Peyer's patch (tissue), 4 donors: ENCODE data around the gene LIF. TPM values are rescaled to one million over a fixed set of nuclear protein-coding genes. Genes with fewer than 3 reads are reported as not detected.
A peak's percentile ranks its signal among the peaks of the same experiment; 100 is the strongest.

Source experiments
- DNase-seq, 3 donors: peaks; one replicate each; pipeline ENCODE4 v3.0.0-alpha.2; 2017 to 2019
- H3K27ac ChIP-seq, 4 donors: fragments of 200-600 bp; sonication (generic); one replicate each; pipeline ENCODE4 v1.5.1; 2016 to 2019
- H3K27me3 ChIP-seq, 2 donors: fragments of 200-600 bp; sonication (generic); one replicate each; pipeline ENCODE4 v1.5.1; 2019
- H3K36me3 ChIP-seq, 3 donors: fragments of 200-600 bp; sonication (generic); one replicate each; pipeline ENCODE4 v1.5.1; 2016 to 2019
- H3K4me1 ChIP-seq, 4 donors: fragments of 200-600 bp; sonication (generic); one replicate each; pipeline ENCODE4 v1.5.1; 2016 to 2019
- H3K4me3 ChIP-seq, 4 donors: fragments of 200-600 bp; sonication (generic); 1 replicate in 3 of 4; 2 replicates in 1 of 4; pipeline ENCODE4 v1.5.1; 2016 to 2019; ENCODE audit warnings: mild to moderate bottlenecking in 1 of 4
- H3K9me3 ChIP-seq, 4 donors: fragments of 200-600 bp; sonication (generic); one replicate each; pipeline ENCODE4 v1.5.1; 2016 to 2019; ENCODE audit warnings: mild to moderate bottlenecking in 1 of 4
- POLR2A ChIP-seq, 2 donors: fragments of 450-650 bp; IDR thresholded peaks; one replicate each; pipeline ENCODE4 v1.5.1; 2017; ENCODE audit warnings: antibody characterized with exemption in 2 of 2, mild to moderate bottlenecking in 2 of 2, moderate library complexity in 2 of 2
- total RNA-seq, 4 donors: library from RNA; depleted of rRNA; stranded (reverse); fragments of >200 nt; gene quantifications; one replicate each; pipeline ENCODE4 v1.1.0, GENCODE V29; 2016
- TF ChIP-seq, protein P1 (sequence below), 6 experiments: fragments of 450-650 bp in 4 of 6; fragments of 200-600 bp in 2 of 6; sonication (generic) in 1 of 6; IDR thresholded peaks; one replicate each; pipeline ENCODE4 v1.5.1; 2017 to 2019; ENCODE audit warnings: antibody characterized with exemption in 6 of 6, mild to moderate bottlenecking in 3 of 6, moderate library complexity in 1 of 6

The LIF gene
- total RNA-seq: 10 to 100 TPM in 2 of 4 donors, 1 to 10 TPM in 2; 7.4 to 19.3 (median 10.6) TPM

DNA sequence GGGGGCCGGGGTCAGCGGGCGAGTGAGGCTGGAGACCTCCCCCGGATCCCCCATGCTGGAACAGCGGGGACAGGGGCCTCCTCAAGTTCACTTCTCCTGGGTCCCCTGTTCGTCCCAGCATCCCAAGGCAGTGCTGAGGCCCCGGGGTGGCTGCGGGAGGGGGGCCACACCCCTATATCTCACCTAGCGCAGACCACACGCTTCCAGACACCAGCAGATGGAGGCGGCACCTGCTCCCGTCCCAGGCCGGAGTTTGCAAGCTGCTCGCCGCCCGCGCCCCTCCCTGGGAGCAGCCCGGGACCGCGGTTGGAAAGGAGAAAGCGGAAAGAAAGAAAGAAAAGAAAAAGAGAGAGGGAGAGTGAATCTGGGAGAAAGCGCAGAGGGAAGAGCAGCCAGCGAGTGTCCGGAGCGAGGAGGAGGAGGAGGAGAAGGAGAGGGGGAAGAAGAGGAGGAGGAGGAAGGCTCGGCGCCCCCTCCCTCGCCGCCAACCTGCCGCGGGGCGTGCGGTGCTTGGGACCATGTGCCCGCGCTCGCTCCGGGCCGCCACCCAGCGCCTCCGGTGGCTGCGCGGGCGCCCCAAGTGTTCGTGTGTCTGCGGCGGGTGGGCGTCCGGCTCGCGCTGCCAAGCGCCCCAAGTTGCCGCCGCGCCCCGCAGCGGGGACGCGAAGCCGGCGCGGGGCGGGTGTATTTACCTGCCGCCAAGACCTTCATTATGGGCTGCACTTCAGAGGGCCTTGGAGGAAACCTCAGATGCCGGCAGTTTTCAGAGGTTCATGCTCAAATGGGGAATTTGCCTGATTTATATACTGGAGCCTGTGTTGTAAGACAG is at the start of gene LIF:
TSS of gene LIF (minus strand) at position 775 of the 829 bp plus-strand sequence. CDS start at position 711, 64 bp downstream.
- peak in 2 of 3 donors; percentile 43 to 70 for DNase-seq
- TF ChIP-seq POLR2A (IDR thresholded peaks at IDR 0.05): no peak
- TF ChIP-seq, protein P1, sequence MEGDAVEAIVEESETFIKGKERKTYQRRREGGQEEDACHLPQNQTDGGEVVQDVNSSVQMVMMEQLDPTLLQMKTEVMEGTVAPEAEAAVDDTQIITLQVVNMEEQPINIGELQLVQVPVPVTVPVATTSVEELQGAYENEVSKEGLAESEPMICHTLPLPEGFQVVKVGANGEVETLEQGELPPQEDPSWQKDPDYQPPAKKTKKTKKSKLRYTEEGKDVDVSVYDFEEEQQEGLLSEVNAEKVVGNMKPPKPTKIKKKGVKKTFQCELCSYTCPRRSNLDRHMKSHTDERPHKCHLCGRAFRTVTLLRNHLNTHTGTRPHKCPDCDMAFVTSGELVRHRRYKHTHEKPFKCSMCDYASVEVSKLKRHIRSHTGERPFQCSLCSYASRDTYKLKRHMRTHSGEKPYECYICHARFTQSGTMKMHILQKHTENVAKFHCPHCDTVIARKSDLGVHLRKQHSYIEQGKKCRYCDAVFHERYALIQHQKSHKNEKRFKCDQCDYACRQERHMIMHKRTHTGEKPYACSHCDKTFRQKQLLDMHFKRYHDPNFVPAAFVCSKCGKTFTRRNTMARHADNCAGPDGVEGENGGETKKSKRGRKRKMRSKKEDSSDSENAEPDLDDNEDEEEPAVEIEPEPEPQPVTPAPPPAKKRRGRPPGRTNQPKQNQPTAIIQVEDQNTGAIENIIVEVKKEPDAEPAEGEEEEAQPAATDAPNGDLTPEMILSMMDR (IDR thresholded peaks at IDR 0.05): peak in 3 of 6 experiments; percentile 19 to 29 (median 29)
- H3K27ac ChIP-seq: peak within 1 kb of the TSS; percentile 27 to 75 (median 68)
- no peaks in the 10 kb centered on the region for H3K27me3 ChIP-seq
- peaks cover 0 to 7% (median 0%) of the 10 kb centered on the region in 3 donors for H3K36me3 ChIP-seq
- H3K9me3 ChIP-seq: no peaks in the 10 kb centered on the region
- peaks cover 2 to 38% (median 5%) of the 10 kb centered on the region in 4 donors for H3K4me1 ChIP-seq
- H3K4me3 ChIP-seq: peak within 1 kb of the TSS; percentile 38 to 62 (median 50)

DNA sequence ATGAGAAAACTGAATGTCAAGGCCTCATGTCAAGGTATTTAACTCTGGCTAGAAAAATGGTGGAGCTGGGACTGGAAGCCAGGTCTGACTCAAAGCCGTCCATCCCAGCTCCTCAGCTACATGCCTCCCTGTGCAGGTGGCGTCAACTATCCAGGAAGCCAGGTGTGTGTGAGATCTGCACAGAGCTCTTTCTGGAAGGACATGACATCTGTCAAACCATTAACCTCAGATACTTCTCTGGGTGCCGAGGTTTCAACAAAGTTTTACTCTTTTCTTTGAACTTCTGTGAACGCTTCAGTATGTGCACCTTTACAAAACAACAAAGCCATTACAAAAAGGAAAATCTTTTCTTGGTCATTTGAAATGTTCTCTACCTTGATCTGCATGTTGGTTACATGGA is 49.8 kb upstream of the LIF start:
- peak overlapping the region in 1 of 4 donors; percentile 25 for H3K27ac ChIP-seq
- peaks cover 0 to 93% (median 0%) of the 10 kb centered on the region in 3 donors for H3K36me3 ChIP-seq
- peaks cover 0 to 7% (median 3%) of the 10 kb centered on the region in 4 donors for H3K4me1 ChIP-seq
- H3K4me3 ChIP-seq: no peak overlapping the region
- no peak for TF ChIP-seq POLR2A (IDR thresholded peaks at IDR 0.05)
- TF ChIP-seq, protein P1 (IDR thresholded peaks at IDR 0.05): no peak
- H3K9me3 ChIP-seq: no peaks in the 10 kb centered on the region
- no peak for DNase-seq
- no peaks in the 10 kb centered on the region for H3K27me3 ChIP-seq

DNA sequence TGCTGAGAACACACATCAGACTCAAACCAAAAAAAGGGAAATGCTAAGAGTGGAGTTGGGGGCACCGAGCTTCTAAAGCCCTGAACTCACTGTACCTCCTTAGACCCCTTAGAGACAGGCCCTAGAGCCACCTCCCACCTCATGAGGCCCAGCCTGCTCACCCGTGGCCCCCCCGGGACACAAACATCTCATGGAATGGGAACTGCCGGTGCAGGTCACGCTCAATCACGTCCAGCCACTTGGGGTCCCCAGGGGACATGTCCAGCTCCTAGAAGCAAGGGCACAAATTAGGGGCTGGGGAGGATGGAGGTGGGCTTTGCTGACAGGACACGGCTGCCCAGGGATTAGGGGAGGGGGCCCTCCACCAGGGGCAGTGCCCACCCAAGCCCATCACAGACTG is 49.0 kb upstream of the LIF start:
- DNase-seq: no peak
- Histone ChIP-seq H3K9me3 (no peaks in the 10 kb centered on the region), H3K27me3 (no peaks in the 10 kb centered on the region), H3K27ac (peak overlapping the region in 1 of 4 donors; percentile 25), H3K4me1 (peaks cover 0 to 10% (median 4%) of the 10 kb centered on the region in 4 donors), H3K36me3 (peaks cover 0 to 87% (median 0%) of the 10 kb centered on the region in 3 donors), H3K4me3 (no peak overlapping the region)
- TF ChIP-seq, protein P1 (IDR thresholded peaks at IDR 0.05): no peak
- TF ChIP-seq POLR2A (IDR thresholded peaks at IDR 0.05): no peak

DNA sequence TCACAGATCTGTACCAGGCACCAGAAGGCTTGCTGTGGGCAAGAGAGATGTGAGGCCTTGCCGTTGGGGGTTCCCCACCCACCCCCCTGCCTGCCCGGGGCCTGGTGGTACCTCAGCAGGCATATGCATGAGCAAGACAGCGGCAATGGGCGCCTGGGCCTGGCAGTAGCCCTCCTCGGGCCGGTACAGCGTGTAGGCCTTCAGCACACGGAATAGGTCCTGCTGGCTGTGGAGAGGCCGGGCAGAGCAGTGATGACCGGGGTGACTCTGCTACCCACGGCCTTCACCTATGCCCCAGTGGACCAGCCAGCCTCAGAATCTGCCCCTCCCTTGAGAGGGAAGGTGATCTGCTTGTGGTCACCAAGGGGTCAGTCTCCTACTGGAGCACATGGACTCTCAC is 48.3 kb upstream of the LIF start:
- Histone ChIP-seq H3K9me3 (no peaks in the 10 kb centered on the region), H3K36me3 (peaks cover 0 to 80% (median 0%) of the 10 kb centered on the region in 3 donors), H3K4me1 (peaks cover 0 to 17% (median 11%) of the 10 kb centered on the region in 4 donors), H3K27me3 (no peaks in the 10 kb centered on the region), H3K27ac (no peak overlapping the region), H3K4me3 (no peak overlapping the region)
- DNase-seq: no peak
- TF ChIP-seq, protein P1 (IDR thresholded peaks at IDR 0.05): no peak
- no peak for TF ChIP-seq POLR2A (IDR thresholded peaks at IDR 0.05)

DNA sequence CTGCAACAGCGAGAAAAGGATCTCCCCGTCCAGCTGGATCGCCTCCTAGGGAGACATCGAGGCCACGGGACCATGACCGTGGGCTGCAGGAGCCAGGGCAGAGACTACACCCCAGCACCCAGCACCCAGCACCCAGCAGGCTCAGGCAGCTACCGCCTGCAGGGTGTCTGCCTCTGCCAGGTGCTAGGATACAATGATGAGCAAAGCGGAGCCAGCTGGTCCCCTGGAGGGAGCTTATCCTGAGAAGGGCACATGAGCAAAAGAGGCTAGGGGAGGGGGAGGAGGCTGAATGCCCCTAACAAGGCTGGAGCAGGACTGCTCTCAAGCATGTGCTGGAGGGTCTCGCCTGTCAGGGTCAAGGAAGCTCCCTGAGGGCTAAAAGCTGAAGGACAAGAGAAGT is 47.5 kb upstream of the LIF start:
- no peaks in the 10 kb centered on the region for H3K27me3 ChIP-seq
- no peak overlapping the region for H3K27ac ChIP-seq
- TF ChIP-seq, protein P1 (IDR thresholded peaks at IDR 0.05): no peak
- no peak for TF ChIP-seq POLR2A (IDR thresholded peaks at IDR 0.05)
- no peak for DNase-seq
- H3K4me1 ChIP-seq: peaks cover 0 to 18% (median 11%) of the 10 kb centered on the region in 4 donors
- no peaks in the 10 kb centered on the region for H3K9me3 ChIP-seq
- H3K36me3 ChIP-seq: peaks cover 0 to 72% (median 0%) of the 10 kb centered on the region in 3 donors
- H3K4me3 ChIP-seq: no peak overlapping the region
